Smooth muscle cell of trachea (primary cell): Measurements from ENCODE around the gene MEIG1. TPM values are rescaled to one million over a fixed set of nuclear protein-coding genes. Genes with fewer than 3 reads are reported as not detected.

Experiments used
- total RNA-seq: library from RNA; depleted of rRNA; stranded (reverse); fragments of >200 nt; gene quantifications from 2 replicates; pipeline ENCODE4 v1.2.1, GENCODE V29; 2014

Gene MEIG1
- 0.50 TPM in 1 of 2 replicates, not detected in the other for total RNA-seq

GRCh38 chr10:14959221-14960057 is at the start of gene MEIG1:
Gene MEIG1 (plus strand): TSS chr10:14959388. CDS start chr10:14966469, 7,081 bp downstream.

GRCh38 chr10:14954001-14954770 is 5.0 kb upstream of the MEIG1 start, which contains the start of gene DCLRE1C:
Gene DCLRE1C (minus strand): TSS chr10:14954096. CDS start chr10:14954010, 86 bp downstream.

Other genes starting within 250 kb of the MEIG1 start
- 31.6 and 50.0 TPM in 2 replicates for gene FAM107B, start 184.5 kb upstream of the MEIG1 start, total RNA-seq
- 3.1 and 3.6 TPM in 2 replicates for gene CDNF, start 121.4 kb upstream of the MEIG1 start, total RNA-seq
- gene HSPA14, start 121.1 kb upstream of the MEIG1 start, total RNA-seq = 9.8 and 23.9 TPM in 2 replicates
- gene MSANTD7, start 121.1 kb upstream of the MEIG1 start, total RNA-seq = 13.2 and 15.9 TPM in 2 replicates
- gene SUV39H2, start 80.5 kb upstream of the MEIG1 start, total RNA-seq = 6.8 and 12.4 TPM in 2 replicates
- gene DCLRE1C, start 5.3 kb upstream of the MEIG1 start, total RNA-seq = 8.6 and 16.9 TPM in 2 replicates
- gene OLAH, start 84.6 kb downstream of the MEIG1 start, total RNA-seq = not detected in 2 replicates
- 0.99 and 4.9 TPM in 2 replicates for gene ACBD7, start 129.4 kb downstream of the MEIG1 start, total RNA-seq
- gene RPP38, start 138.0 kb downstream of the MEIG1 start, total RNA-seq = 15.1 and 15.5 TPM in 2 replicates
- gene NMT2, start 209.3 kb downstream of the MEIG1 start, total RNA-seq = 36.4 and 36.7 TPM in 2 replicates